Small intestine (tissue), 7 donors: ENCODE data around the gene TMEM43. TPM values are rescaled to one million over a fixed set of nuclear protein-coding genes. Genes with fewer than 3 reads are reported as not detected.

Experiments used
- DNase-seq, 2 donors: peaks; one replicate each; pipeline versions ENCODE4 v3.0.0 to v3.0.0-alpha.2; 2013
- FAIRE-seq: peaks from 2 replicates; lab custom pipeline; 2012; peaks lifted over from hg19 to GRCh38; lab: Jason Lieb, UNC
- H3K27ac ChIP-seq, 3 donors: one replicate each; pipeline ENCODE4 v1.5.1; 2013; ENCODE audit warnings: low read length in 2 of 3, mild to moderate bottlenecking in 2 of 3, control low read depth in 1 of 3, inconsistent platforms in 1 of 3, low read depth in 1 of 3, moderate library complexity in 1 of 3
- H3K27me3 ChIP-seq, 3 donors: one replicate each; pipeline ENCODE4 v1.6.1; 2013; ENCODE audit warnings: low read length in 3 of 3, inconsistent platforms in 1 of 3; ENCODE audit not compliant: control insufficient read depth in 3 of 3, insufficient read depth in 3 of 3
- H3K36me3 ChIP-seq, 3 donors: one replicate each; pipeline ENCODE4 v1.6.1; 2013; ENCODE audit warnings: low read length in 3 of 3, inconsistent platforms in 1 of 3, low read depth in 1 of 3, mild to moderate bottlenecking in 1 of 3, moderate library complexity in 1 of 3; ENCODE audit not compliant: control insufficient read depth in 3 of 3, insufficient read depth in 2 of 3
- H3K4me1 ChIP-seq, 3 donors: one replicate each; pipeline ENCODE4 v1.6.1; 2013; ENCODE audit warnings: low read length in 2 of 3, inconsistent platforms in 1 of 3, low read depth in 1 of 3, mild to moderate bottlenecking in 1 of 3, moderate library complexity in 1 of 3; ENCODE audit not compliant: control insufficient read depth in 3 of 3, insufficient read depth in 2 of 3
- H3K4me3 ChIP-seq, 3 donors: one replicate each; pipeline ENCODE4 v1.5.1; 2013; ENCODE audit warnings: low read length in 3 of 3, control low read depth in 1 of 3, inconsistent platforms in 1 of 3, low read depth in 1 of 3, mild to moderate bottlenecking in 1 of 3, moderate library complexity in 1 of 3
- H3K9me3 ChIP-seq, 2 donors: one replicate each; pipeline ENCODE4 v1.6.1; 2013; ENCODE audit warnings: low read depth in 1 of 2, low read length in 1 of 2; ENCODE audit not compliant: control insufficient read depth in 2 of 2, insufficient read depth in 1 of 2
- WGBS, 3 donors: extraction: QIAGEN DNeasy Blood & Tissue Kit; methylation state at CpG; one replicate each; pipeline ENCODE4 v1.1.7; 2013; 5-methylcytosine and 5-hydroxymethylcytosine counted together
- polyA plus RNA-seq, 4 donors: library from polyadenylated mRNA; stranded (reverse) in 3 of 4; unstranded in 1 of 4; fragments of 200-250 nt in 3 of 4; fragments of 120-200 nt in 1 of 4; gene quantifications; one replicate each; pipeline versions ENCODE4 v1.2.1 to v1.2.3, GENCODE V29; 2013
- donor health status: healthy with polysubstance abuse.
- donor health status: control.
- donor health status: control.
- donor health status: Bipolar disorder and iron deficiency.
- donor health status: healthy.

The TMEM43 gene
- polyA plus RNA-seq, 4 donors = 11.9 to 37.5 (median 22.9) TPM

- H3K4me3 ChIP-seq = no peak overlapping the region
- H3K27ac ChIP-seq = no peak overlapping the region
- DNase-seq (no peak), FAIRE-seq (no peak)
- peaks cover 18 to 95% (median 19%) of the 10 kb centered on the region in 3 donors for H3K36me3 ChIP-seq
- no peaks in the 10 kb centered on the region for H3K9me3 ChIP-seq
- 90 to 95% (median 91%) methylated on average over 11 of the region's 11 CpGs for WGBS, 3 donors
- H3K27me3 ChIP-seq = no peaks in the 10 kb centered on the region
- H3K4me1 ChIP-seq = peaks cover 0 to 16% (median 2%) of the 10 kb centered on the region in 3 donors
Observed at GRCh38 chr3:14135581-14135980, 10.7 kb downstream of the TMEM43 start.

- 70 to 92% (median 72%) methylated on average over 3 of the region's 3 CpGs for WGBS, 3 donors
- H3K4me1 ChIP-seq = peaks cover 0 to 16% (median 2%) of the 10 kb centered on the region in 3 donors
- FAIRE-seq (no peak), DNase-seq (peak in 1 of 2 donors; percentile 51)
- H3K9me3 ChIP-seq = no peaks in the 10 kb centered on the region
- H3K27me3 ChIP-seq = no peaks in the 10 kb centered on the region
- H3K27ac ChIP-seq = no peak overlapping the region
- H3K36me3 ChIP-seq = peaks cover 9 to 94% (median 18%) of the 10 kb centered on the region in 3 donors
- H3K4me3 ChIP-seq = no peak overlapping the region
Observed at GRCh38 chr3:14137004-14137403, 12.2 kb downstream of the TMEM43 start.

DNA sequence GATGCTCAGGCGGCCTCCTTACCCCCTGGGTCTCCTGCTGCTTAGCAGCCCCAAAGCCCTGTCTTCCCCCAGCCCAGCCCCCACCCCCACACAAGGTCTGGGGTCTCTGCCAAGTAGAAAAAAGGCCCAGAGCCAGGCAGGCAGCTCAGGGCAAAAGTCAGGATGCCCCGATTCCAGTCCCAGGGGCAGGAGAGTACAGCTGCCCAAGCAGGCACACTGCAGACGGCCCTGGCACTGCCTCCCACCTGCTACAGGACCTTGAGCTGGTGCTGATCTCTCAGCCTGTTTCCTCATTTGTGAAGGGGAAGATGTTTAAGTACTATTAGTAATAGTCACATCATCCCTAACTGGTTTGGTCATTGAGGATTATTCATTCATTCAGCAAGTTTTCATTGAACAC is 12.6 kb downstream of the TMEM43 start:
- Histone ChIP-seq H3K9me3 (no peaks in the 10 kb centered on the region), H3K36me3 (peaks cover 7 to 92% (median 18%) of the 10 kb centered on the region in 3 donors), H3K4me3 (no peak overlapping the region), H3K27ac (no peak overlapping the region), H3K4me1 (peaks cover 0 to 13% (median under 1%) of the 10 kb centered on the region in 3 donors), H3K27me3 (no peaks in the 10 kb centered on the region)
- no peak for DNase-seq
- WGBS, 3 donors = 50 to 64% (median 56%) methylated on average over 3 of the region's 3 CpGs
- FAIRE-seq = no peak

- Histone ChIP-seq H3K9me3 (no peaks in the 10 kb centered on the region), H3K36me3 (peaks cover 4 to 87% (median 17%) of the 10 kb centered on the region in 3 donors), H3K27me3 (no peaks in the 10 kb centered on the region), H3K27ac (no peak overlapping the region), H3K4me1 (peaks cover 0 to 5% (median 0%) of the 10 kb centered on the region in 3 donors), H3K4me3 (no peak overlapping the region)
- no peak for FAIRE-seq
- no peak for DNase-seq
- 91 to 97% (median 96%) methylated on average over 16 of the region's 16 CpGs for WGBS, 3 donors
Observed at GRCh38 chr3:14138109-14138877, 13.4 kb downstream of the TMEM43 start.

DNA sequence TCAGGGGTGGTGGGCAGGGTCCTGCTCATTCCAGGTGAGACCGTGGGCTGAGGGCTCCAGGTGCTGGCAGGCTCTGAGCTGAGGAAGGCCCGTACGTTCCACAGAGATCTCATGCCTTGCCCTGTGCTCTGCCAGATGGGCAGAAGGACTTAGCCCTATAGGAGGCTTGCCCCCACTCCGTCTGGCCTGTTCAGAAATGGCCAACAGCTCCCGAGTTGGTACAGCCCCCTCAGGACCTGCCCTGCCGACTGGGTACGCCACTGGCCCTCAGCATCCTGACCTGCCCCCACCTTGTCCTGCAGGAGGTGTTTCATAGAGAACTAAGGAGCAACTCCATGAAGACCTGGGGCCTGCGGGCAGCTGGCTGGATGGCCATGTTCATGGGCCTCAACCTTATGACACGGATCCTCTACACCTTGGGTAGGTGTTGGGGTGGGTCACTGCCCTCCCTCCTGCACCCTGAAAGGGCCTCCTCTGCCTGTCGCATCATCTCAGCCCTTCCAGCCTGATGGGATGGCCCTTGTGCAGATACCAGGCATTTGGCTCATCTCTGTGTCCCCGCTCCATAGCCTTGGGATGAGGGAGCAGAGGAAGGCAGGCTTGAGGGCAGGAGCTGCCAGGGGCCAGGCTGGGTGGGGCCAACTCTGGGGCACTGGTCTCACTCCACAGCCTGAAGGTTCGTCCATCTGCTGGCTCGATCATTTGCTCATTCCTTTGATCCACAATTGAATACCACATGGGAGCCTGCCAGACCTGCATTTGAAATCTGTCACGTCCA is 14.2 kb downstream of the TMEM43 start:
- H3K4me3 ChIP-seq = no peak overlapping the region
- H3K4me1 ChIP-seq = peaks cover 0 to 4% (median 2%) of the 10 kb centered on the region in 3 donors
- H3K9me3 ChIP-seq = no peaks in the 10 kb centered on the region
- FAIRE-seq (no peak), DNase-seq (no peak)
- no peaks in the 10 kb centered on the region for H3K27me3 ChIP-seq
- H3K27ac ChIP-seq = no peak overlapping the region
- H3K36me3 ChIP-seq = peaks cover 4 to 82% (median 11%) of the 10 kb centered on the region in 3 donors
- 89 to 90% (median 89%) methylated on average over 14 of the region's 14 CpGs for WGBS, 3 donors

DNA sequence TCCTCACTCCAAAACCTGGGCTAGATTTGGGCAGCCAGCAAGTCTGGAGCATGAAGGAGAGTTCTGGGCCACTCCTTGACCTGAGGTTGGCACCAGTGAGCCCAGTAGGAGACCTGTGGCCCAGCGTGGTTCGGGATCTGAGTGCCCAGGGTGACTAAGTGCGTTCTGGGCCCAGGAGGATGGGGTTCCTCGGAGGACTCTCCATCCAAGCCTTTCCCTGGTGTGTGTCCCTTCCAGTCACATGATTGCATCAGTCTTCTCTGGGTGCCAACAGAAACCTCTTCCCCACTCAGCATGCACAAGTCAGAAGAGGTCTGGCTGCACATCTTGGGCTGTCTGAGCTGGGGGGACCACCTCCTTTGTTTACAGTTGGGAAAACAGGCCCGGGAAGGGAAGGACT is 14.9 kb downstream of the TMEM43 start:
- Histone ChIP-seq H3K4me1 (peaks cover 0 to 12% (median 2%) of the 10 kb centered on the region in 3 donors), H3K27ac (no peak overlapping the region), H3K27me3 (no peaks in the 10 kb centered on the region), H3K9me3 (no peaks in the 10 kb centered on the region), H3K4me3 (no peak overlapping the region), H3K36me3 (peaks cover 3 to 77% (median 7%) of the 10 kb centered on the region in 3 donors)
- DNase-seq = no peak
- no peak for FAIRE-seq
- WGBS, 3 donors = 82 to 92% (median 84%) methylated on average over 5 of the region's 5 CpGs

GRCh38 chr3:14140668-14141067 is 15.8 kb downstream of the TMEM43 start:
- no peak overlapping the region for H3K4me3 ChIP-seq
- 75 to 78% (median 77%) methylated on average over 2 of the region's 2 CpGs for WGBS, 3 donors
- H3K9me3 ChIP-seq = no peaks in the 10 kb centered on the region
- FAIRE-seq = no peak
- H3K36me3 ChIP-seq = peaks cover 4 to 73% (median 4%) of the 10 kb centered on the region in 3 donors
- H3K4me1 ChIP-seq = peaks cover 0 to 19% (median 2%) of the 10 kb centered on the region in 3 donors
- no peak for DNase-seq
- H3K27ac ChIP-seq = no peak overlapping the region
- no peaks in the 10 kb centered on the region for H3K27me3 ChIP-seq

DNA sequence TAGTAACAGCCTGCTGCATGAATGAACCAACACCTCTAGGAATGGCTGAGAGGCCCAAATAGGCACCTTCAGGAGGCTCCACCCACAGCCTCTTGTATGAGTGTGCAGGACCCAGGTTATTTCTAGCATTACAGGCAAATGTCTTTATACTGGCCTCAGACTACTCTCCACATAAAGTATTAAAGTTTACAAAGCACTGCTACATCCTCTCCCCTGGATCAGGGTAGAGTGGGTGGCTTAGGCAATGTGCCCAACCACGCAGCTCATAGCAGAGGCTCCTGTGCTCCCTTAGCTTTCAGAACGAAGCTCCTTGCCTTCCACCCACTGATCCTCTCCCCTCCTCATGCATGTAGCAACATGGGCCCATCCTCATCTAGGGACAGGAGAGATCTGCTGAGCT is 16.3 kb downstream of the TMEM43 start:
- H3K9me3 ChIP-seq = no peaks in the 10 kb centered on the region
- WGBS, 3 donors = 70 to 83% (median 72%) methylated on average over 2 of the region's 2 CpGs
- H3K4me3 ChIP-seq = no peak overlapping the region
- H3K27me3 ChIP-seq = no peaks in the 10 kb centered on the region
- no peak for DNase-seq
- H3K36me3 ChIP-seq = peaks cover 3 to 75% (median 5%) of the 10 kb centered on the region in 3 donors
- H3K27ac ChIP-seq = peak overlapping the region in 1 of 3 donors; percentile 3
- FAIRE-seq = no peak
- peaks cover 0 to 19% (median 2%) of the 10 kb centered on the region in 3 donors for H3K4me1 ChIP-seq
